Common myeloid progenitor, CD34-positive (primary cell): ENCODE data around the gene TNRC6C.

Experiments
- CTCF ChIA-PET: fragments of 350-600 bp; sonication (Branson Sonifier 250); formaldehyde crosslinking; loops from one replicate; lab custom pipeline; 2021; ENCODE audit warnings: antibody characterized with exemption; lab: Charles Lee
- POLR2A ChIA-PET: fragments of 350-600 bp; sonication (Branson Sonifier 250); formaldehyde crosslinking; loops from one replicate; lab custom pipeline; 2021; ENCODE audit warnings: antibody characterized with exemption; lab: Charles Lee
- DNase-seq, 3 donors: peaks; one replicate each; pipeline versions ENCODE4 v3.0.0 to v3.0.0-alpha.2; 2013
- H3K27ac ChIP-seq, 2 experiments: 1 replicate in 1 of 2; 2 replicates in 1 of 2; pipeline ENCODE4 v1.7.0; 2013; ENCODE audit warnings: inconsistent platforms in 2 of 2, low read length in 2 of 2, mild to moderate bottlenecking in 2 of 2, low read depth in 1 of 2, moderate library complexity in 1 of 2; ENCODE audit not compliant: severe bottlenecking in 2 of 2, insufficient read depth in 1 of 2, poor library complexity in 1 of 2
- H3K27me3 ChIP-seq, 5 experiments: replicated peaks in 2 of 5; 1 replicate in 3 of 5; 2 replicates in 2 of 5; pipeline versions ENCODE4 v1.6.1 to v1.7.0; 2013; ENCODE audit warnings: low read length in 4 of 5, mild to moderate bottlenecking in 2 of 5, moderate library complexity in 2 of 5, inconsistent platforms in 1 of 5; ENCODE audit not compliant: insufficient read depth in 5 of 5, control insufficient read depth in 4 of 5
- H3K36me3 ChIP-seq, 4 experiments: 1 replicate in 2 of 4; 2 replicates in 2 of 4; pipeline versions ENCODE4 v1.6.1 to v1.7.0; 2013; ENCODE audit warnings: low read length in 3 of 4, control low read depth in 1 of 4, mild to moderate bottlenecking in 1 of 4; ENCODE audit not compliant: control insufficient read depth in 4 of 4, insufficient read depth in 4 of 4
- H3K4me1 ChIP-seq, 4 experiments: 1 replicate in 3 of 4; 2 replicates in 1 of 4; pipeline versions ENCODE4 v1.6.1 to v1.7.1; 2013; ENCODE audit warnings: low read length in 3 of 4, mild to moderate bottlenecking in 3 of 4, control low read depth in 1 of 4, inconsistent platforms in 1 of 4, moderate library complexity in 1 of 4; ENCODE audit not compliant: control insufficient read depth in 4 of 4, insufficient read depth in 4 of 4; ENCODE audit errors: control extremely low read depth in 1 of 4
- H3K4me3 ChIP-seq, 7 experiments: 1 replicate in 4 of 7; 2 replicates in 3 of 7; pipeline versions ENCODE4 v1.5.1 to v1.7.0; 2013; ENCODE audit warnings: mild to moderate bottlenecking in 7 of 7, low read length in 6 of 7, moderate library complexity in 6 of 7, inconsistent platforms in 2 of 7, low read depth in 2 of 7, control low read depth in 1 of 7; ENCODE audit not compliant: insufficient read depth in 4 of 7, control insufficient read depth in 1 of 7; ENCODE audit errors: extremely low read depth in 1 of 7
- H3K9me3 ChIP-seq, 5 experiments: 1 replicate in 4 of 5; 2 replicates in 1 of 5; pipeline versions ENCODE4 v1.6.1 to v1.7.1; 2013; ENCODE audit warnings: low read length in 4 of 5, mild to moderate bottlenecking in 2 of 5, inconsistent platforms in 1 of 5, low read depth in 1 of 5, moderate library complexity in 1 of 5; ENCODE audit not compliant: control insufficient read depth in 4 of 5, insufficient read depth in 2 of 5; ENCODE audit errors: control extremely low read depth in 1 of 5
- WGBS: methylation state at CpG from one replicate; pipeline ENCODE4 v1.1.5; 2013; ENCODE audit not compliant: insufficient coverage; 5-methylcytosine and 5-hydroxymethylcytosine counted together

TNRC6C gene

GRCh38 chr17:78126895-78127238 is 168.4 kb downstream of the TNRC6C start:
- Histone ChIP-seq H3K9me3 (no peaks in the 10 kb centered on the region), H3K27ac (peak overlapping the region in 1 of 2 experiments; percentile 79), H3K4me3 (peak overlapping the region in 6 of 7 experiments; percentile 68 to 88 (median 78)), H3K36me3 (peaks cover 2 to 44% (median 19%) of the 10 kb centered on the region in 4 experiments), H3K27me3 (no peaks in the 10 kb centered on the region), H3K4me1 (peaks cover 0 to 91% (median 84%) of the 10 kb centered on the region in 4 experiments)
- ChIA-PET POLR2A (interaction anchor here (1.0 kb wide), 1 partner anchor 12 kb away, joined by 3 read pairs; no protein-coding TSS in a partner anchor), CTCF (interaction anchor here (1.7 to 5.5 kb wide), 3 partner anchors 9 to 49 kb away, joined by 6 to 51 read pairs (median 7); no protein-coding TSS in a partner anchor)
- 4% methylated on average over 4 of the region's 6 CpGs for WGBS
- DNase-seq, result peak in 1 of 3 donors; percentile 68

- Histone ChIP-seq H3K36me3 (peaks cover 2 to 39% (median 16%) of the 10 kb centered on the region in 4 experiments), H3K27ac (peak overlapping the region in 1 of 2 experiments; percentile 79), H3K4me1 (peaks cover 0 to 87% (median 81%) of the 10 kb centered on the region in 4 experiments), H3K27me3 (no peaks in the 10 kb centered on the region), H3K4me3 (peak overlapping the region; percentile 38 to 88 (median 70)), H3K9me3 (no peaks in the 10 kb centered on the region)
- ChIA-PET CTCF (interaction anchor here (0.7 to 5.5 kb wide), 5 partner anchors 9 to 49 kb away, joined by 3 to 51 read pairs (median 6); no protein-coding TSS in a partner anchor), POLR2A (interaction anchor here (0.6 to 1.0 kb wide), 2 partner anchors 13 to 1640 kb away, joined by 3 to 4 read pairs; no protein-coding TSS in a partner anchor)
- peak in 1 of 3 donors; percentile 77 for DNase-seq
- 3% methylated on average over 22 of the region's 25 CpGs for WGBS
These were observed 168.9 kb downstream of the TNRC6C start for GRCh38 chr17:78127239-78127887.

- ChIA-PET POLR2A (interaction anchor here (0.6 kb wide), 1 partner anchor 1641 kb away, joined by 4 read pairs; no protein-coding TSS in a partner anchor), CTCF (interaction anchor here (0.7 to 5.5 kb wide), 5 partner anchors 8 to 48 kb away, joined by 3 to 51 read pairs (median 6); no protein-coding TSS in a partner anchor)
- Histone ChIP-seq H3K36me3 (peaks cover 2 to 38% (median 16%) of the 10 kb centered on the region in 4 experiments), H3K4me1 (peaks cover 0 to 87% (median 81%) of the 10 kb centered on the region in 4 experiments), H3K27ac (peak overlapping the region in 1 of 2 experiments; percentile 79), H3K9me3 (no peaks in the 10 kb centered on the region), H3K27me3 (no peaks in the 10 kb centered on the region), H3K4me3 (peak overlapping the region; percentile 46 to 88 (median 70))
- WGBS, result 0% methylated on average over 26 of the region's 39 CpGs
- peak in 1 of 3 donors; percentile 16 for DNase-seq
These were observed 169.5 kb downstream of the TNRC6C start for GRCh38 chr17:78127888-78128550.

DNA sequence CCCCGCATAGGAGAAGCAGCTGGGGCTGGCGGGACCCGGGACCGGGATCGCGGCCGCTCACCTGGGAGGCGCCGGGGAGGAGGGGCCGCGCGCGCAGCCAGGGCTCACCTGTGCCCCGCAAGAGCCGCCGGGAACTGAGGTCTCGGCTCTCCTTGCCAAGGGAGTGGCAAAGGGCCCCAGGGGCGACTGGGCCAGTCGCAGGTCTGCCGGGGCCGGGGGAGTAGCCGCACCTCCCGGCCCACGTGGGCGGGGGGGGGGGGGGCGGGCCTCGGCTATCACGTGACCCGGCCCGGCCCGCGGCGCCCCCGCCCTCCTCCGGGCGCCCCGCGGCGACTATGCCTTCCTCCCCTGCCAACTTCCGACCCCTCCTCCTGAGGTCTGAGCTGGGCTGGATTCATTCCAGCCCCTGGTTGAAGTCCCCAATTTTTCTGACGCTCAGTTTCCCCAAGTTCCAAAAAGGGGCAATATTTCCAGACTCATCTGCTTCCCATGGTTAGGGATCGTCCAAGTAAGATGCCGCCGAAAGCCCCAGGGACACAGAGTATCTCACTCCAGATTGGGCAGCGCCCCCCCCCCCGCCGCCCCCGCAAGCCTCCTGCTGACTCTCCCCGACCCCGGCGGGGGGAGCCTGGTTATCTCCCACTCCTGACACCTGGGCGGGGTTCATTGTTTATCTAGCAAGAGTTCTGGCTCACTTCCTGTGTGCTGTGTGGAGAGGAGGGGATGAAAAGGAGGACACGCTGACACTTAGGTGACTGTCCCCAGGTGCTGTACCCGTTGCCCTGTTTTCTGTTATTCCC is 170.2 kb downstream of the TNRC6C start, which contains the start of gene TMC6:
TSS of gene TMC6 (minus strand) at position 205 of the 800 bp plus-strand sequence. CDS start 1,923 bp downstream, outside the sequence.
- CTCF ChIA-PET, result interaction anchor here (1.1 to 5.5 kb wide), 4 partner anchors 7 to 48 kb away, joined by 5 to 51 read pairs (median 6); no protein-coding TSS in a partner anchor
- DNase-seq, result peak in 2 of 3 donors; percentile 76 to 82
- no peaks in the 10 kb centered on the region for H3K9me3 ChIP-seq
- H3K27ac ChIP-seq, result peak within 1 kb of the TSS in 1 of 2 experiments; percentile 79
- under 1% methylated on average over 19 of the region's 54 CpGs for WGBS
- peaks cover 0 to 90% (median 87%) of the 10 kb centered on the region in 4 experiments for H3K4me1 ChIP-seq
- peaks cover 2 to 38% (median 18%) of the 10 kb centered on the region in 4 experiments for H3K36me3 ChIP-seq
- POLR2A ChIA-PET, result no interaction called here
- H3K4me3 ChIP-seq, result peak within 1 kb of the TSS; percentile 46 to 88 (median 70)
- H3K27me3 ChIP-seq, result no peaks in the 10 kb centered on the region

DNA sequence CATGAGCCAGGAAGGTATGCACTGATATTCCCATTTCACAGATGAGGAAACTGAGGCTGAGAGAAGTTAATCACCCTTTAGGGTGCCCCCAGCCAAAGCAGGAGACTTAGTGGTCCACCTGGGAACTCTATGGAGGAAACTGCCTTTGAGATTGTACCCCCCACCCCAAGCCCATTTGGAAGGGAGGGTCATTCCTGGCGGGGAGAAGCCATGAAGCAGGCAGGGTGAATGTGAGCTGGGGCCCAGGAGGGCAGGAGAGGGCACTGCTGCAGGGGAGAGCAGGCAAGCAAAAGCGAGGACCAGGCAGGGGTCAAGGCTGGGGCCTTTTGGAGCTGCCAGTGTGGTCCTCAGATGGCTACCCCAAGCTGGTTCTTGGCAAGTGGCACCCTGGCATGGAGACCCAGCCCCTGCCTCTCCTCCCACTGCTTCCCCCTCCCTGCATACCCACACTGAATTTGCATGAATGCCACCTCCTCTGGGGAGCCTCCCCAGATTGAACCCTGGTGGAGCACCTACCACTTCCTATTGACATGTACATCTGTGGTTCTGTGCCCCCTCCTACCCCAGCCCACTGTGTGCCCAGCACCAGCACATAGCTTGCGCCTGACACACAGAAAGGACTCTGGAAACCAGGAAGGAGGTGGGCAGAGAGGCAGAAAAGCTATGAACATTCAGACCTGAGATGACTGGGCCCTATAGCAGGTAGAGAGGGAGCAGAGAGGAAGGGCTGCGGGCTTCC is 171.0 kb downstream of the TNRC6C start:
- H3K4me1 ChIP-seq, result peaks cover 0 to 90% (median 85%) of the 10 kb centered on the region in 4 experiments
- H3K27ac ChIP-seq, result peak overlapping the region in 1 of 2 experiments; percentile 75
- no peaks in the 10 kb centered on the region for H3K9me3 ChIP-seq
- DNase-seq, result peak in 2 of 3 donors; percentile 41 to 54
- H3K27me3 ChIP-seq, result no peaks in the 10 kb centered on the region
- 39% methylated on average over 3 of the region's 4 CpGs for WGBS
- peaks cover 2 to 39% (median 21%) of the 10 kb centered on the region in 4 experiments for H3K36me3 ChIP-seq
- POLR2A ChIA-PET, result interaction anchor here (0.9 to 3.0 kb wide), 4 partner anchors 10 to 77 kb away, joined by 3 to 11 read pairs (median 4); no protein-coding TSS in a partner anchor
- peak overlapping the region in 6 of 7 experiments; percentile 2 to 88 (median 78) for H3K4me3 ChIP-seq
- CTCF ChIA-PET, result interaction anchor here (1.4 to 10.4 kb wide), 7 partner anchors 6 to 47 kb away, joined by 5 to 122 read pairs (median 7); no protein-coding TSS in a partner anchor
